Activated B cell treated with CpG ODN at 0.5 μM for 24 hours (primary cell): ENCODE measurements around the gene COL23A1. TPM values are rescaled to one million over a fixed set of nuclear protein-coding genes. Genes with fewer than 3 reads are reported as not detected.

ENCODE experiments used
- ATAC-seq: fragments of 200-7000 bp; cut with Tn5 transposase; one replicate; pipeline ENCODE4 v1.10.0; 2021; ENCODE audit warnings: low read depth, mild to moderate bottlenecking, moderate library complexity
- CTCF ChIA-PET: fragments of 350-600 bp; sonication (Branson Sonifier 250); formaldehyde crosslinking; loops from one replicate; lab custom pipeline; 2021; ENCODE audit warnings: antibody characterized with exemption; lab: Charles Lee
- POLR2A ChIA-PET: fragments of 350-600 bp; sonication (Branson Sonifier 250); formaldehyde crosslinking; loops from one replicate; lab custom pipeline; 2021; ENCODE audit warnings: antibody characterized with exemption; lab: Charles Lee
- DNase-seq: peaks from one replicate; pipeline ENCODE4 v3.0.0; 2022
- H3K27ac Mint-ChIP-seq: one replicate; pipeline ENCODE4 v1.8.0; 2020; ENCODE audit warnings: mixed read lengths
- H3K27me3 Mint-ChIP-seq: one replicate; pipeline ENCODE4 v1.8.0; 2021; ENCODE audit warnings: mixed read lengths
- H3K36me3 Mint-ChIP-seq: one replicate; pipeline ENCODE4 v1.8.0; 2021; ENCODE audit warnings: low read depth, mixed read lengths
- H3K4me1 Mint-ChIP-seq: one replicate; pipeline ENCODE4 v1.8.0; 2021; ENCODE audit warnings: mixed read lengths
- H3K4me3 Mint-ChIP-seq: one replicate; pipeline ENCODE4 v1.8.0; 2020; ENCODE audit warnings: mild to moderate bottlenecking, mixed read lengths
- H3K9me3 Mint-ChIP-seq: one replicate; pipeline ENCODE4 v1.8.0; 2020; ENCODE audit warnings: mixed read lengths
- intact Hi-C: fragments of 100-400 bp; cut with micrococcal nuclease; formaldehyde crosslinking; loops from one replicate; pipeline ENCODE4 v1.15.1; 2024
- total RNA-seq: library from RNA; stranded (reverse); gene quantifications from 2 replicates; pipeline ENCODE4 v1.2.3, GENCODE V29; 2022
- TF ChIP-seq, protein P1 (sequence below): fragments of 200-600 bp; IDR thresholded peaks from one replicate; pipeline ENCODE4 v1.8.0; 2022; ENCODE audit warnings: antibody characterized with exemption, mild to moderate bottlenecking

The COL23A1 gene
- total RNA-seq, 1 donor from 2014 or later: not detected

- Mint-ChIP-seq H3K4me1 (peaks cover 51% of the 10 kb centered on the region), H3K4me3 (no peak overlapping the region), H3K27ac (peak overlapping the region; percentile 85), H3K27me3 (no peaks in the 10 kb centered on the region), H3K9me3 (no peaks in the 10 kb centered on the region), H3K36me3 (no peaks in the 10 kb centered on the region)
- DNase-seq (no peak), ATAC-seq (peak; percentile 26)
- TF ChIP-seq, protein P1, sequence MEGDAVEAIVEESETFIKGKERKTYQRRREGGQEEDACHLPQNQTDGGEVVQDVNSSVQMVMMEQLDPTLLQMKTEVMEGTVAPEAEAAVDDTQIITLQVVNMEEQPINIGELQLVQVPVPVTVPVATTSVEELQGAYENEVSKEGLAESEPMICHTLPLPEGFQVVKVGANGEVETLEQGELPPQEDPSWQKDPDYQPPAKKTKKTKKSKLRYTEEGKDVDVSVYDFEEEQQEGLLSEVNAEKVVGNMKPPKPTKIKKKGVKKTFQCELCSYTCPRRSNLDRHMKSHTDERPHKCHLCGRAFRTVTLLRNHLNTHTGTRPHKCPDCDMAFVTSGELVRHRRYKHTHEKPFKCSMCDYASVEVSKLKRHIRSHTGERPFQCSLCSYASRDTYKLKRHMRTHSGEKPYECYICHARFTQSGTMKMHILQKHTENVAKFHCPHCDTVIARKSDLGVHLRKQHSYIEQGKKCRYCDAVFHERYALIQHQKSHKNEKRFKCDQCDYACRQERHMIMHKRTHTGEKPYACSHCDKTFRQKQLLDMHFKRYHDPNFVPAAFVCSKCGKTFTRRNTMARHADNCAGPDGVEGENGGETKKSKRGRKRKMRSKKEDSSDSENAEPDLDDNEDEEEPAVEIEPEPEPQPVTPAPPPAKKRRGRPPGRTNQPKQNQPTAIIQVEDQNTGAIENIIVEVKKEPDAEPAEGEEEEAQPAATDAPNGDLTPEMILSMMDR: no peak
- ChIA-PET CTCF (interaction anchor here (1.8 kb wide), 1 partner anchor 41 kb away, joined by 6 read pairs; no protein-coding TSS in a partner anchor), POLR2A (interaction anchor here (0.6 to 0.9 kb wide), 2 partner anchors 11 to 1588 kb away, joined by 3 read pairs; no protein-coding TSS in a partner anchor)
- intact Hi-C loops: loop anchor here (5.0 kb wide), 2 partner anchors 223 to 1253 kb away; no protein-coding TSS in a partner anchor
Observed at GRCh38 chr5:178238711-178239592, 351.2 kb downstream of the COL23A1 start.

DNA sequence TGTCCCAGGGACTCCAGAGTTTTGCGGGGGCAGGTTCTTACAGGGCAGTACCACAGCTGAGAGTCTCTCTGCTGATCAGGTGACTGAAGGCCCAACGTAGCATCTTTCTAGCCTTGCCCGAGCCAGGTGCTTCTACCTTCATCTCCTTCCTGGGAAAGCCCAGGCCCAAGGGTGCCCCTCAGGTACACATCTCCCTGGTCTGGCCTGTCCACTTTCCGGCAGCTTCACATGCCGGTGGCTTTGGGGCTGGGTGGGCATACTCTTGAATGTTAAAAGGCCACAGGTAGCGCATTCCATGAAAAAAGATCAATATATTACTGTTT, 351.9 kb downstream of the COL23A1 start:
- no peaks in the 10 kb centered on the region for H3K9me3 Mint-ChIP-seq
- TF ChIP-seq, protein P1: no peak
- ChIA-PET POLR2A (interaction anchor here (0.9 kb wide), 2 partner anchors 12 to 34 kb away, joined by 3 read pairs; partner anchors contain the start of gene HNRNPAB), CTCF (interaction anchor here (1.8 kb wide), 1 partner anchor 42 kb away, joined by 6 read pairs; no protein-coding TSS in a partner anchor)
- ATAC-seq (no peak), DNase-seq (no peak)
- H3K36me3 Mint-ChIP-seq: peaks cover 1% of the 10 kb centered on the region
- H3K27me3 Mint-ChIP-seq: no peaks in the 10 kb centered on the region
- no peak overlapping the region for H3K4me3 Mint-ChIP-seq
- H3K4me1 Mint-ChIP-seq: peaks cover 51% of the 10 kb centered on the region
- peak overlapping the region; percentile 85 for H3K27ac Mint-ChIP-seq
- intact Hi-C loops: loop anchor here (5.0 kb wide), 2 partner anchors 224 to 1254 kb away; no protein-coding TSS in a partner anchor

DNA sequence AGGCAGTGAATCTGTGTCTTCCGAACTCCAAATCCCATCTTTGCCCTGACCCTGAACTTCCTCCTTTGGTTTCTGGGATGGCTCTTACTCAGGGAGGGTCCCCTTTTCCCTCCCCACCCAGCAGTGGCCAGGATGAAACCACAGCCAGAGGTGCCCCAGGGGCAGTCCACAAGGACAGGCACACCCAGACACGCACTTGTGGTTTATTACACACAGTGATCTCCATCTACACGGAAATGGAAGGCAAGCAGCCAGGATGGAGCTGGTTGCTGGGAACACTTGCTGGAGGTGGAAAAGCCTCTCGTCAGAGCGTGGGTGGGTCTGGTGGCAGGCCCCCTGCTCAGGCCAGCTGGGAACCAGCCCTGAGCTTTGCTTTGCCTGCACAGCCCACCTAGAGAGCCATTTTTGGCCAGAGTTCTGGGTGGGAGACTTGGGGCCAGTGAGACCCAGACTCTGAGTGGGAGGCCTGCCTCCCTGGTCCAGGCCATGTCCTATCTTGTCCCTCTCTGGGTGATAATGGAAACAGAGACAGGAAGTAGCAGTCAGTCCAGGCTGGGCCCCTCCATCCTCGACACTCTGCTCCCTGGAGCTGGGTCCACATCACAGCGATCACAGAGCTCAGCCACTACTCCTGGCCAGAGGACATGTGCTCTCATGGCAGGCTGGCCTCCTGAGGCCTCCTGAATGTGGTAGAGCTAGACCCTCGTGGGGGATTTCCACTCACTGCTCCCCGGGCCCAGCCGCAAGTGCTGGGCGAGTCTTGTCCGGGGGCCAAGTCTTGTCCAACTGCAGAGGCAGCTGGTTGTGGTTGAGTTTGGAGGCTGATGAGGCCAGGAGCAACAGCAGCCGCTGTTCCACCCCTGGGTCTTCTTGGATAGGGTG, 352.5 kb downstream of the COL23A1 start:
- Mint-ChIP-seq H3K27ac (peak overlapping the region; percentile 85), H3K36me3 (peaks cover 1% of the 10 kb centered on the region), H3K9me3 (no peaks in the 10 kb centered on the region), H3K4me1 (peaks cover 55% of the 10 kb centered on the region), H3K4me3 (no peak overlapping the region), H3K27me3 (no peaks in the 10 kb centered on the region)
- DNase-seq (no peak), ATAC-seq (no peak)
- intact Hi-C loops: loop anchor here (5.0 kb wide), 2 partner anchors 225 to 1255 kb away; no protein-coding TSS in a partner anchor
- ChIA-PET CTCF (interaction anchor here (1.8 kb wide), 1 partner anchor 43 kb away, joined by 6 read pairs; no protein-coding TSS in a partner anchor), POLR2A (interaction anchor here (0.9 kb wide), 1 partner anchor 33 kb away, joined by 3 read pairs; the partner anchor contains the start of gene HNRNPAB)
- TF ChIP-seq, protein P1: no peak

DNA sequence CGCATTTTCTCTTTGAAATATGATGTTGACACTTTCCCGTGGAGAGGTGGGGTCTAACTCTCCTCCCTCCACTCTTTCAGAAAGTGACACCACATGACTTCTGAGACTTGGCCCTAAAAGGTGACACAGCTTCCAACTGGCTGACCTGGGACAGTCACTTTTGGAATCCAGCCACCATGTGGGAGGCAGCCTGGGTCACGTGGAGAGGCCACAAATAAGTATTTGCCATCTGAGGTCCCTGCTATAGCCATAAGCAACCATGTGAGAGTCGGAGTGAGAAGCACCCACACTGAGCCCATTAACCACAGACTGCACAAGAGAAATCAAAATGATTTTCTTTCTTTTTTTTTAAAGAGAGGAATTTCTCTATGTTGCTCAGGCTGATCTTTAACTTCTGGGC, 353.5 kb downstream of the COL23A1 start:
- Mint-ChIP-seq H3K9me3 (no peaks in the 10 kb centered on the region), H3K36me3 (peaks cover 3% of the 10 kb centered on the region), H3K4me3 (no peak overlapping the region), H3K4me1 (peaks cover 54% of the 10 kb centered on the region), H3K27ac (no peak overlapping the region), H3K27me3 (no peaks in the 10 kb centered on the region)
- CTCF ChIA-PET: no interaction called here
- TF ChIP-seq, protein P1: no peak
- POLR2A ChIA-PET: no interaction called here
- ATAC-seq (no peak), DNase-seq (no peak)
- intact Hi-C loops: loop anchor here (5.0 kb wide), 2 partner anchors 226 to 1256 kb away; no protein-coding TSS in a partner anchor
